ENCODE results near the gene TRPV3.
"Not testable (repeated sequence)": the region's sequence is repeated elsewhere in the genome, so short reads cannot be mapped to it uniquely, and the experiment has no call there.

The TRPV3 gene

GRCh38 chr17:3557768-3558583 is at the start of gene TRPV3:
TSS of gene TRPV3 (minus strand) at chr17:3557812. CDS start at chr17:3554850, 2,962 bp downstream.
- peak in 1 of 2 donors; percentile 42 for DNase-seq

DNA sequence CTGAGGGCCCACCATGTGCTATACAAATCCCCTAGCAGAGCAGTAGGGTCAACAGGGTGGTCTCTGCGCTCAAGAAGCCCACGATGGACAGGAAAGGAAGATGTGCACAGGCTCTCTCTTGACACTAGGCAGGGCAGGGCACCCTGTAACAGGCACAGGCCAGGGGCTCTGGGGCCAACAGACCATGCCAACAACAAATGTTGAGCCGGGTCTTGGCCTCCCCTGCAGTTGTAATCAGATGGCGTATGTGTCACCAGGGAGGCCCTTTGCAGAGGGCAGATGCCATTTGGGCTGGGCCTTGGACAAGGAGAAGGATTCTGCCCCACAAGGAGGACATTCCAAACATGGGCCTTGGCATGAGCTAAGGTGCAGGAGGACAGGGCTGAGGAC is 46.3 kb upstream of the TRPV3 start:
- DNase-seq = no peak

GRCh38 chr17:3603119-3603869 is 45.7 kb upstream of the TRPV3 start:
- DNase-seq = no peak

DNA sequence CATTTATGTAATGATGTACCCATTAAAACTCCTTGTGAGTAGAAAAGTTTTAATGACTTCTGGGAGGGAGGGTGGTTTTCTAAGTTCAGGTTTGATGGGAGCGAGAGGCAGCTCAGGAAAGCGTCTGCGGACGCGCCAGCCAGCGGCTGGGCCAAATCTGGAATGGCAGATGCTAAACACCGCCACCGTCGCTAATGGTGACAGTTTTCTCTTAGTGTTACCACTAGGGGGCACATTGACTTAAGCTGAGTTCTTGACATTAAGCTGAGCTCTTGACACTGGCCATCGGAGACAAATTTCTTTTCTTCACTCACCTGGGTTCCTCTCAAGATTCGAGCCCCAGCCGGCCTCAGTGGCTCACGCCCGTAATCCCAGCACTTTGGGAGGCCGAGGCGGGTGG is 44.9 kb upstream of the TRPV3 start:
- peak; percentile 8 to 25 for DNase-seq

- no peak for DNase-seq
These were observed 43.1 kb upstream of the TRPV3 start for GRCh38 chr17:3600529-3601205.

GRCh38 chr17:3598078-3598477 is 40.5 kb upstream of the TRPV3 start:
- no peak for DNase-seq

DNA sequence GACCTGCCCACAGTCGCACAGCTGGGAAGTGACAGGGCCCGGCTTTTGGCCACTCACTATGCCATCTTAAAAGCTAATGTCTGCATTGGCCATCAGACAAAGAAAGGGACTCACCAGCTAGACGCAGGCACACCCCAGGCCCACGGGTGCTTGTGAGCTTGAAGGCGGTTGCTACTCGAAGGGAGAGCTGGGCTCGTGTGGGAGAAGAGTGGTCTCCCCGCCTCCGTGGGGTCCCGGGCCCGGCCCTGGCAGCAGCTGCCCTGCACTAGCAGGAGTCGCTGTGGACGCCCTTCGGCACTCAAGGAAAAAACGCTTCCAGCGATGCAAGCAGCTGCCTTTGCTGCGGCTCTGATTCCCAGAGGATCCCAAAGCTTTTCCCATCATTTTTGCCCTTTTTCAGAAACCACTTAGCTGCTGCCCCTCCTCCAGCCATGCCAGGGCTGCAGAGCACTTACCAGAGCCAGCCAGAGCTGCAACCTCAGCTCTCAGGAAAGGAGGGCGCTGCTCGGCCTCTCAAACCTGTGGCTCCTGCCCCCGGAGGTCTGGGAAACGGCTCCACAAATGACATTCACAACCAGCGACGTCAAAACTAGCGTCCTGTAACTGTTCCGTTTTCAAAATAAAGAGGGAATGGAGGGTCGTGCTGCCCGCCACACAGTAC is 39.3 kb upstream of the TRPV3 start:
- DNase-seq = no peak

DNA sequence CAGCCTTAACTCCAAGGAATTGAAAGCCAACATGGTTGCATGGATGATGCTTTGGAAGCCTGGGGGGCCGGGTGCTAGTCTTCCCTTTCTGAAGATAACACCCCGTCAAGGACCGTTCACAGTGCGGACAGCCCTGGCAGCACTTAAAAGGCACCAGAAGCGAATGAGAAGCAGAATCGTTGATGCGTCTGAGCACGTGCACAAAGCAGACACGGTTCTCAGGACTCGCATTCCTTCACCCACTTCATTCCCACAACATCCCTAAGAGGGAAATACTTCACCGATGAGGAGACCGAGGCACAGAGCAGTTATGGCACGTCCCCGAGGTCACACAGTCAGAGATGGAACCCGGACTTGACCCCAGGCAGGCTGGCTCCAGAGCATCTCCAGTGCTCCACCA is 37.4 kb upstream of the TRPV3 start:
- DNase-seq = no peak

- no peak for DNase-seq
These were observed 36.6 kb upstream of the TRPV3 start for GRCh38 chr17:3594051-3594800.

GRCh38 chr17:3593384-3593783 is 35.8 kb upstream of the TRPV3 start:
- no peak for DNase-seq

- DNase-seq = no peak
These were observed 34.7 kb upstream of the TRPV3 start for GRCh38 chr17:3592216-3592860.

DNA sequence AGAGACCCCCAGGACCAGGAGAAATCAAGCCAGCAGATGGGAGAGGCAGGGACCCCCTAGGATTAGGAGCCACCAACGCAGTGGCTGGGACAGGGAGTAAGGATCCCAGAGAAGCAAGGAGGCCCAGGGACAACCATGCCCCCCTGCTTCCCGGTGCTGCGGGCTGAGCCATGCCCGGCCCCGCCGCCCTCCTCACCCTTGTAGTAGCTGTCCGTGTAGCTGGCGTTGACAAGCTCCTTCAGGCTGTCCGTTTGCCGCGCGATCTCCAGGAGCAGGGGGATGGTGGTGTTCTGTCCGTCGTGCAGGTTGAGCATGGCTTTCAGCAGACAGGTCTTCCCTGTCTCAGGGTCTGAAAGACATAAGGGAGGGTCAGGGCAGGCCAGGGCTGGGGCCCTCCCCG is 33.2 kb upstream of the TRPV3 start:
- no peak for DNase-seq

DNA sequence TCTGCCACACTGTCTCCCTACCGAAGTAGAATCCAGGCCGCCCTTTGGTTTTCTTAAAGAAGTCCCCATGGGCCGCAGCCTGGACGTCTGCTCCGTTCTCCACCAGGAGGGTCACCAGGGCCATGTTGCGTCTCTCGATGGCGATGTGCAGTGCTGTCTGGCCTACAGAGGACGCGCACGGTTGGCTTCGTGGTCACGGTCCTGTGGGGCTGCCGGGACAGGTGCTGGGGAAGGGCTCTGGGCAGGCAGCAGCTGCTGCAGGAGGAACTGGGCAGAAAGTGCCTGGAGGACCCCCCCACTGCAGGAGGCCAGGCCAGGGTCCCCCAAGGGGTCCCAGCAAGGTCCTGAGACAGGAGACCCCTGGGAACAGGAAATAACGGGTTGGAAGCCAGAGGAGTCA is 32.6 kb upstream of the TRPV3 start:
- no peak for DNase-seq

- DNase-seq = no peak
These were observed 32.2 kb upstream of the TRPV3 start for GRCh38 chr17:3589784-3590183.

DNA sequence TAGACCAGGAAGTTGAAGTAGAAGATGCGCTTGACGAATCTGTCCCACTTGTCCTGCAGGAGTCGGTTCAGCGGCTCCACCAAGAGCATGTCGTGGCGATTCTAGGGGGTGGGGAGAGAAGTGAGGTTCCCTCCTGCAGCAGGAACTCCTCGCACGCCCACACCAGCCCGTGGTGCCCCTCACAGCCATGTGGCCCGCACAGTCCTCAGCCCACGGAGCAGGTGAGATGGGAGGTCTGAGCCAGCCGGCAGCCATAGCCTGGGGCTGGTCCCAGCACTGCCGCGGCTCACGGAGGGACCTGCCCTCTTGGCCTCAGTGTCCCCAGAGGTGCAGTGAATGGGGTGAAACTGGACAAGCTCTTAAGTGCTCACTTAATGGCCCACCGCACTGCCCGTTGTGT is 28.2 kb upstream of the TRPV3 start:
- DNase-seq = no peak

GRCh38 chr17:3583456-3583855 is 25.8 kb upstream of the TRPV3 start:
- no peak for DNase-seq

GRCh38 chr17:3582915-3583314 is 25.3 kb upstream of the TRPV3 start:
- DNase-seq = no peak

- not testable (repeated sequence) for DNase-seq
These were observed 21.1 kb upstream of the TRPV3 start for GRCh38 chr17:3578667-3579066.

GRCh38 chr17:3576970-3577369 is 19.4 kb upstream of the TRPV3 start:
- no peak for DNase-seq

GRCh38 chr17:3575511-3575910 is 17.9 kb upstream of the TRPV3 start:
- DNase-seq = no peak

DNA sequence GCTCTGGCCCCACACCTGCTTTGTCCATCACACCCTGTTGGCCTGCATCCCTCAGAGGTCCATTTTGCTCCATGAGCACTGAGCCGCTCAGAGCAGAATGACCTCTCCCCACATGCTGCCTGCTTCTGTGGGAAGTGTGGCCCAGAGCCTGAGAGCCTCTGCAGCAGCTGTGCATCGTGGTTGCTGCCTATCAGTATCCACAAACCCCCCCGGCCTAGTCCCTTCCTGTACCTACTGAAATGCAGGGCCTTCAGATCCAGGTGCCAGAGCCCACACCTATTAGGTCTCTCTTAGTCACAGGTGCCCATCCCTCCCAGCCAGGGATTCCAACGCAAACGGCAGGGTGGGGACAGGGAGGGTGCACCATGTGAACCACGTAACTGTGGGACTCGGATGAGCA is 16.6 kb upstream of the TRPV3 start:
- DNase-seq = no peak
